ENCODE data around the gene CNIH1. TPM values are rescaled to one million over a fixed set of nuclear protein-coding genes. Genes with fewer than 3 reads are reported as not detected.

The CNIH1 gene
- total and polyA plus RNA-seq, 4 donors = 44.1 to 145 (median 85.7) TPM

DNA sequence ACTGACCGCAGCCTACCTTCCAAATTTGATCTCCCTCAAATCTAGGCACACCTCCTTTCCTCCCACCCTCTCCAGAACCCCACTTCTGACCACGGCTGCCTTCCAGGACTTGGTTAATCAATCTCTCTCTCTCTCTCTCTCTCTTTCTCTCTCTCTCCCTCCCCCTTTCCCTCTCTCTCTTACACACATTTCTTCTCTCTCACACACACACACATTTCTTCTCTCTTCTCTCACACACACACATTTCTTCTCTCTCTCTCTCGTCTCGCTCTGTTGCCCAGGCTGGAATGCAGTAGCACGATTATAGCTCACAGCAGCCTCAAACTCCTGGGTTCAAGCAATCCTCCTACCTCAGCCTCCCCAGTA lies 48.1 kb upstream of the CNIH1 start:
- Histone ChIP-seq H3K4me1 (ENCODE audit: control insufficient read depth in 5 of 5, insufficient read depth in 5 of 5, low read length in 5 of 5) (peaks cover 0 to 12% (median 3%) of the 10 kb centered on the region in 5 donors), H3K27me3 (ENCODE audit: control insufficient read depth in 3 of 3, insufficient read depth in 3 of 3, low read length in 2 of 3) (no peaks in the 10 kb centered on the region), H3K36me3 (ENCODE audit: control insufficient read depth in 4 of 4, insufficient read depth in 4 of 4, low read length in 4 of 4) (no peaks in the 10 kb centered on the region), H3K4me3 (no peak overlapping the region), H3K9me3 (ENCODE audit: control insufficient read depth in 4 of 4, insufficient read depth in 3 of 4, low read length in 3 of 4) (no peaks in the 10 kb centered on the region), H3K9ac (ENCODE audit: insufficient read depth in 1 of 2, low read length in 2 of 2) (peak overlapping the region; percentile 11 to 78), H3K27ac (ENCODE audit: low read depth in 1 of 2, low read length in 1 of 2) (peak overlapping the region; percentile 77 to 91)
- TF ChIP-seq, protein P1, sequence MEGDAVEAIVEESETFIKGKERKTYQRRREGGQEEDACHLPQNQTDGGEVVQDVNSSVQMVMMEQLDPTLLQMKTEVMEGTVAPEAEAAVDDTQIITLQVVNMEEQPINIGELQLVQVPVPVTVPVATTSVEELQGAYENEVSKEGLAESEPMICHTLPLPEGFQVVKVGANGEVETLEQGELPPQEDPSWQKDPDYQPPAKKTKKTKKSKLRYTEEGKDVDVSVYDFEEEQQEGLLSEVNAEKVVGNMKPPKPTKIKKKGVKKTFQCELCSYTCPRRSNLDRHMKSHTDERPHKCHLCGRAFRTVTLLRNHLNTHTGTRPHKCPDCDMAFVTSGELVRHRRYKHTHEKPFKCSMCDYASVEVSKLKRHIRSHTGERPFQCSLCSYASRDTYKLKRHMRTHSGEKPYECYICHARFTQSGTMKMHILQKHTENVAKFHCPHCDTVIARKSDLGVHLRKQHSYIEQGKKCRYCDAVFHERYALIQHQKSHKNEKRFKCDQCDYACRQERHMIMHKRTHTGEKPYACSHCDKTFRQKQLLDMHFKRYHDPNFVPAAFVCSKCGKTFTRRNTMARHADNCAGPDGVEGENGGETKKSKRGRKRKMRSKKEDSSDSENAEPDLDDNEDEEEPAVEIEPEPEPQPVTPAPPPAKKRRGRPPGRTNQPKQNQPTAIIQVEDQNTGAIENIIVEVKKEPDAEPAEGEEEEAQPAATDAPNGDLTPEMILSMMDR (IDR thresholded peaks at IDR 0.05; ENCODE audit: control extremely low read depth, extremely low read depth) = no peak
- 32 to 43% methylated on average over 5 of the region's 5 CpGs for WGBS, 2 donors
- no peak for DNase-seq
- ATAC-seq (ENCODE audit: insufficient read depth, low FRiP score) = no peak

DNA sequence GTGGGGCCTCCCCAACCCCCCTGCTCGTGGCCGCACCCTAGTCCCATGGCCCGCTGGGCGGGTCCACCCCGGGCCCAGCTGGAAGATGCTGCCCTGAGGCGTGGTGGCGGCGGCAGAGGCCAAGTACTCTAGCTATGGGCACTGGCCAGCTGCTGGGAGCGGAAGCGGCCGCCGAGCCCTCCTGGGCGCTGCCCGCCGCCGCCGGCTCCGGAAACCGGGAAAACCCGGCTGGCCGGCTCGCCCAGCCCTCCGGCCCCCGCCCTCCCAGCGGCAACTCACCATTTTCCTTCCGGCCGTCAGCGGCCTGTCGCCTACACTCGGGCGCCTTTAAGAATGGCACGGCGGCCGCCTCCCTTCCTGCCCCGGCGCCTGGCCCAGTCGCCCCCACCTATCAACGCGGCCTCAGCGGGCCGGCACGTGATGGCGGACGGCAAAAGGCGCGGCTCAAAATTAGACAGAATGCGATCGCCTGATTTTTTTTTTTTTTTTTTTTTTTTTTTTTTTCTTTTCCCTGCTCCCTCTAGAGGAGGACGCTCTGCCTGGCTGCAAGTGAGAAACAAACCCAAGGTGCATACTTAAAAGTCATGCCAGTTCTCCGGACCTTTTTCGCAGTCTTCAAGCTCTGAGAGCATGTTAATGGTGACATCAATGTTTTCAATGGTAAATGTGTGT lies 47.6 kb upstream of the CNIH1 start, which contains the start of gene GMFB:
Gene GMFB (minus strand): TSS at position 335 of the 672 bp plus-strand sequence. CDS start 53 bp downstream, at position 282.
- Histone ChIP-seq H3K9me3 (ENCODE audit: control insufficient read depth in 4 of 4, insufficient read depth in 3 of 4, low read length in 3 of 4) (no peaks in the 10 kb centered on the region), H3K4me1 (ENCODE audit: control insufficient read depth in 5 of 5, insufficient read depth in 5 of 5, low read length in 5 of 5) (peaks cover 0 to 12% (median 3%) of the 10 kb centered on the region in 5 donors), H3K36me3 (ENCODE audit: control insufficient read depth in 4 of 4, insufficient read depth in 4 of 4, low read length in 4 of 4) (no peaks in the 10 kb centered on the region), H3K27me3 (ENCODE audit: control insufficient read depth in 3 of 3, insufficient read depth in 3 of 3, low read length in 2 of 3) (no peaks in the 10 kb centered on the region), H3K27ac (ENCODE audit: low read depth in 1 of 2, low read length in 1 of 2) (peak within 1 kb of the TSS; percentile 94 to 100), H3K4me3 (peak within 1 kb of the TSS; percentile 61), H3K9ac (ENCODE audit: insufficient read depth in 1 of 2, low read length in 2 of 2) (peak within 1 kb of the TSS; percentile 81 to 83)
- TF ChIP-seq, protein P1 (IDR thresholded peaks at IDR 0.05; ENCODE audit: control extremely low read depth, extremely low read depth) = no peak
- WGBS, 2 donors = 0% methylated on average over 49 to 51 of the region's 51 CpGs
- ATAC-seq (ENCODE audit: insufficient read depth, low FRiP score) (peak; percentile 94), DNase-seq (peak; percentile 94 to 96 (median 94))

DNA sequence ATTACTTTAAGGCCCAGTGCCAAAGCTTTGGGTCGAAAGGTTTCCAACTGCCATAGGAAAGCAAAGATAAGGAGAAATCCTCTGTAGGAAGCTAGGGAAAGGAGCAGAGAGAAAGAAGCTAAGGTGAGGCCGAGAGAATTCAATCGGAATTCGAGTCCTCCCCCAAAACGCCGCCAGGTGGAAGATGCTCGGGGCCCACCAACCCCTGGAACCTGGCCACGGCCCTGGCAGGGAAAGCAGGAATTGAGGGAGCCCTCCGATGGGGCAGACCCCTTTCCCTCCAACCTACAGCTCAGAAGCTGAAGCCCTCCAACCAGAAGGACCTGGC lies 47.1 kb upstream of the CNIH1 start:
- peak overlapping the region; percentile 61 for H3K4me3 ChIP-seq
- no peaks in the 10 kb centered on the region for H3K9me3 ChIP-seq (ENCODE audit: control insufficient read depth in 4 of 4, insufficient read depth in 3 of 4, low read length in 3 of 4)
- peaks cover 0 to under 1% (median 0%) of the 10 kb centered on the region in 4 donors for H3K36me3 ChIP-seq (ENCODE audit: control insufficient read depth in 4 of 4, insufficient read depth in 4 of 4, low read length in 4 of 4)
- DNase-seq (no peak), ATAC-seq (ENCODE audit: insufficient read depth, low FRiP score) (no peak)
- TF ChIP-seq, protein P1 (IDR thresholded peaks at IDR 0.05; ENCODE audit: control extremely low read depth, extremely low read depth) = no peak
- peak overlapping the region; percentile 94 to 100 for H3K27ac ChIP-seq (ENCODE audit: low read depth in 1 of 2, low read length in 1 of 2)
- H3K9ac ChIP-seq (ENCODE audit: insufficient read depth in 1 of 2, low read length in 2 of 2) = peak overlapping the region; percentile 81 to 83
- no peaks in the 10 kb centered on the region for H3K27me3 ChIP-seq (ENCODE audit: control insufficient read depth in 3 of 3, insufficient read depth in 3 of 3, low read length in 2 of 3)
- peaks cover 0 to 13% (median 3%) of the 10 kb centered on the region in 5 donors for H3K4me1 ChIP-seq (ENCODE audit: control insufficient read depth in 5 of 5, insufficient read depth in 5 of 5, low read length in 5 of 5)
- WGBS, 2 donors = 0 to 2% methylated on average over 9 of the region's 9 CpGs
